Sigmoid colon (tissue), 4 donors: Measurements from ENCODE around the gene RNU7-1.

ENCODE experiments used
- CTCF ChIP-seq, 4 experiments: fragments of 450-650 bp in 3 of 4; fragments of 200-600 bp in 1 of 4; IDR thresholded peaks; one replicate each; pipeline ENCODE4 v1.5.1; 2016 to 2019; ENCODE audit warnings: antibody characterized with exemption in 4 of 4, mild to moderate bottlenecking in 3 of 4, moderate library complexity in 2 of 4
- EP300 ChIP-seq, 4 donors: sonication (generic); formaldehyde crosslinking; IDR thresholded peaks; one replicate each; pipeline ENCODE4 v1.6.1; 2017; ENCODE audit warnings: antibody characterized with exemption in 4 of 4
- POLR2A ChIP-seq, 2 donors: fragments of 450-650 bp; IDR thresholded peaks; one replicate each; pipeline ENCODE4 v1.6.1; 2016; ENCODE audit warnings: antibody characterized with exemption in 2 of 2, mild to moderate bottlenecking in 2 of 2, moderate library complexity in 2 of 2
- POLR2AphosphoS5 ChIP-seq, 4 donors: sonication (generic); formaldehyde crosslinking; IDR thresholded peaks; one replicate each; pipeline ENCODE4 v1.6.1; 2017; ENCODE audit warnings: antibody characterized with exemption in 4 of 4

GRCh38 chr12:6939191-6939540, 4.5 kb upstream of the RNU7-1 start:
- TF ChIP-seq CTCF (IDR thresholded peaks at IDR 0.05) (no peak), POLR2AphosphoS5 (IDR thresholded peaks at IDR 0.05) (no peak), EP300 (IDR thresholded peaks at IDR 0.05) (no peak), POLR2A (IDR thresholded peaks at IDR 0.05) (no peak)
